SKM-1 (cell line): Measurements from ENCODE around the gene ARHGAP32.
"Not testable (repeated sequence)": the region's sequence is repeated elsewhere in the genome, so short reads cannot be mapped to it uniquely, and the experiment has no call there.

Source experiments
- DNase-seq: peaks from one replicate; lab custom pipeline; 2025; ENCODE audit not compliant: unreplicated experiment; lab: John Stamatoyannopoulos, UW

ARHGAP32 gene

DNA sequence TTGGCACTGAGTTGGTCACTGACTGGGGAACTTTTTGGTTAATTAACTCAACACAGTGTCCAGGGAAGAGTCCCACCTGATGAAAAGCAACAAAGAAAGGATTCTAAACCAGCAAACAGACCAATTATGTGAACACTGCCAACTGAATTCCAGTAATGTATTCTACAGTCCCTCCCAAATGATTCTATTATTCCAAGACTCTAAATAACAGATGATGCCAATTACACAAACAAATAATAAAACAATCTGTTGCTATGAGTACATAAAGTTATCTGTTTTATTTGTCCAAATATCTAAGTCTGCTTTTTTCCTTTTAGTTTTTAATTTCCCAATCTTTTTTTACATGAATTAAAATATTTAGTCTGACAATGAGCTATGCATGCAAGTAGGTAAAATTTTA is 151.2 kb downstream of the ARHGAP32 start:
- no peak for DNase-seq

DNA sequence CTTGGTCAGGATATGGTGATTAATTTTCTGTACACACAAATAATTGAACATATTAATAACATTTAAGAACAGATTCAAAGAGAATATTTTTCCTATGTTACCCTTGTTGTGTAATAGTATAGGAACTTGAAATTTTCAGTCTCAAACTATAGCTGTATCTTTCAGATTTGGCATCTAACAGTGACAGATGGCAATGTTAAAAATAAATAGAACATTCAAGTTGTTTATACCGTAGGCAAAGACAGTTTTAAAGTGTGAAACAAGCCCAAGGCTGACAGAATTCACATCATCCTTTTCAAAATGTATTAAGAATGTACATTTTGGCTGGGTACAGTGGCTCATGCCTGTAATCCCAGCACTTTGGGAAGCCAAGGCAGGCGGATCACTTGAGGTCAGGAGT is 156.9 kb downstream of the ARHGAP32 start:
- no peak for DNase-seq

DNA sequence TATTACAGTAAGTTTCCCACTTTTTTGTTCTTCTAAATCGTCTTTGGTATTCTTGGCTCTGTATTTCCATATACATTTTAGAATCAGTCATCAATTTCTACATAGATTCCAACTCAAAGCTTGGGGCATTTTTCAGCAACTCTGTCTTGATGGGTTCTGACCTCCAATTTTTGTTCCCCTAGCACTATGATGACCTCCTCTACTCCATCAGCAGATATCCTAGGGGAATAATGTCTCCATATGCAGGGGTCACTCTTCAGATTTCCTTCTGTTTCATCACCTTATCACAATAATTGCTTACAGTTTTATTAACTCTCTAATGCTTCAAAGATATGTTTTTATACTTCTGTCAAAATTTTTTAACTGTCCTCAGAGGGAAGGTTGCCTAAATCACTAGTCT is 158.1 kb downstream of the ARHGAP32 start:
- no peak for DNase-seq

DNA sequence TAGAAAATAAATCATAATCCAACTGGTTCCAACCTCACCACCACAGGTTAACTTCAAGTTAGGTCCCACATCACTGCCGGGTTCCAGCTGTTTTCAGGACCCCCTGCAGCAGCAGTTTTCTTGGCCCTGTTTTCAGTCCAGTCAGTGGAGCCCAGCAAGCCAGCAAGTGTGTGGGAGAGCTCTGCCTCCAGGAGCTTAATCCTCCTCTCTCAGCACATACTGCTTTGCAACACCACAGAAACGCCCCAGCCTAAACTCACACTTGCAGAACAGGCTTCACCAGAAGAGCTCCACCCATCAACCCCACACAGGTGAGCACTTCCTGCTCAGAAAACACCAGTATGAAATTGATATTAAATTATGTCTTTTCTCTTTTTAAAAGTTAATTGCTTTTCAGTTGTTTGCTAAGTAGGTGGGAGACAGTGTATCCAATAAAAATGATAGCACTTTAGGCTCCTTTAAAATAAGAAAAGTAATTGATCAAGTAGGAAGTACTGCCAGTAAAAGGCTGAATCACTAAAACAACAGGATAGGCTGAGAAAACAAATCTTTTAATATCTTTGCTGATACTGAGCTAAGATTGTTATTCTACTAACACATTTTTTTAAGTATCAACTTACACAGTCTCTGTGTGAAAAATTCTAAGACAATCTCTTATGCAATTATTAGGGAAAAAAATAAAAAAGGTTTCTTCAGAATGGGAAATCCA is 168.0 kb downstream of the ARHGAP32 start:
- DNase-seq, result no peak

DNA sequence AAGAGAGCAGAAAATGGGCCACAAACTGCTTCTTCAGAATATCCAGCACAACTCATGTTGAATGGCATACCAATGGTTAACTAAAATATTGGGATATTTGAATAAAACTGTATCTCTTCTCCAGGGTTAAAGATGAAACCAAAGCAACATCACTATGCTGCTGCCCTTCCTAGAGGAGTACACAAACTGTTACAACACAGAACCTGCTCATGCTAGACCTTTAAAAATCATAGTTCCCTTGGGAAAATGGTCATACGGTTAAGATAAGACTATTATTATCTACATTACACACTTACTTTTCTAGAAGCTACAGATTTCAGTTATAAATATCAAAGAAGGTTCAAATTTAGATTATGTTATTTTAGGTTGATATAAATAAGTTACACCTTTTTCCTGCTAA is 170.8 kb downstream of the ARHGAP32 start:
- DNase-seq, result no peak

DNA sequence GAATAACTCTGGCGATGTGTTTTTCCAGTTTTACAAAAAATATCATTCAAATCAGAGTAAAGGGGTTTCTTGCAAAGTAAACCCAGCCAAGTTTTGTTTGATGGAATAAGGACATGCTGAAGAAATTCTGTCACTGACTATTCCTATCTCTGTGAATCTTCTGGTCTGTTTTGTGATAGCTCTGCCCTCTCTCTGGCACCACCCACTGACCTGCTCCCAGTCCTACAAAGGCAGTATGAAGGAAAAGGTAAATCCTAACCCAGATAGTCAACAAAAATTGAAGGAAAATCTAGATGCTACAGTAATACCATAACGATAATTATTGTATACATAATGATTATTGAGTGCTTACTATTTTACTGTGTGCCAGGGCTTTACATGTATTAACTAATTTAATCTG is 173.1 kb downstream of the ARHGAP32 start:
- DNase-seq, result no peak

DNA sequence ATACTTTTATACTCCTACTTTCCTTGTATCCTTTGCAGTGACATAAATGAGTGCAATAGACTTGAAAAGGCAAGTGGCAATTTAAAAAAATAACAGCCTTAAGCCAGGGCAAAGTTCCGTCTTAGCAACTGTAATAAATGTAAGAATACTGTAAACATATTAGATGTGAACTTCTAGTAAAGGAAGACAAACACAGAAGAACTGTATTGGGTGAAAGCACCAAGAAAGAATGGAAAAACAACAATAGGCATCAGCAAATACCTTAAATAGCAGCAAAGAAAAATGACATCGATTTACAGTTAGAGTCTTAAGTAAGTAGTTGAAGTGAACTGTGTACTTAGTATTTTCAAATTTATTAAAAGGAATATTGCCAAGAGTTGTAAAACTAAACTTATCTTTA is 174.0 kb downstream of the ARHGAP32 start:
- no peak for DNase-seq

DNA sequence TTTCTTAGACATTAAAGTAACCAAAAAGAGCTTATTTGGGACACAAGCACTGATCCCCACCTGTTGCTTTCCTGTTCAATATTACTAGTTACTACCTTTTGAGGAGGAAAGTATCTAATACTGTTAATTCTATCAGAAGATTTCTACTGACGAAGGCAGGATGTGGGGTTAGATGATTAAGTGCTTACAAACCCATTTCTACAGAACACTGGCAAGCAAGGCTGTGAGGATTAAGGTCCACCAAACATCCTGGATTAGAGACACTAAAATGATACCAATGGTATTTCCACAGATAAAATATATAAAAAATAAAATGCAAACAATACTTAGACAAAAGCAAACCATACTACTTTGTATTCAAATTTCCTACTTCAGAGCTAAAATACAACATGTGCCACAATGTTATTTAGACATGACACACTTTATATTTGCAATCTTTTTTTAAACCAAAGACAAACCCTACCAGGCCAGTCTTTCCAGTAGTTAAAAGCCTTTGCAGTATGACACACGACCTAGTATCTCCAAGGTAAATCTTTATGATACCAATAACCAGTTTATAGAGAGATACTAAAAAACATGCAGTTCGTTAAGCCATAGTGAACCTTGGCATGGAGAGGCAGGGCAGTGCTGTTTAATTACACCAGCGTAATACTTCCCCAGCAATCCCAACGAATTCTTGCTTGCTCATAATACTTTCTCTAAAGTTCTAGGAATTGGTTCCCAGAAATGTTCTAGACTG is 178.2 kb downstream of the ARHGAP32 start:
- no peak for DNase-seq

DNA sequence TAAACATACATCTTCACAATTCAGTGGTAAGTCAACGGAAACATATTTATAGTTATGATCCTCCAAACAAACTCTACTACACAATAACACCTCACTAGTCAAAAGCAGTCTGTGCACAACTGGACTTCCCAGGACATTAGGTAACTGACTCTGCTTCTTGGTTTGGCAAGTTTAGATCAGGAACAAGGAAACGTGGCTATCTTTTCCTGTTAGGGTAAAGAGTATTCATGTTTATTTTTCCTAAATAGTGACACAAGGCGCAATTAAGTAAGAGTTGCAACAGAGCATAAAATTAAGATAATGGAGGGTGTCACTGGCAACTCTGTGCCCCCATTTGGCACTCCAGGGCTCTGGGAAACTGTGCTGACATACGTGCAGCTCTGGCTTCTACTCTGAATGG is 179.2 kb downstream of the ARHGAP32 start:
- DNase-seq, result no peak

DNA sequence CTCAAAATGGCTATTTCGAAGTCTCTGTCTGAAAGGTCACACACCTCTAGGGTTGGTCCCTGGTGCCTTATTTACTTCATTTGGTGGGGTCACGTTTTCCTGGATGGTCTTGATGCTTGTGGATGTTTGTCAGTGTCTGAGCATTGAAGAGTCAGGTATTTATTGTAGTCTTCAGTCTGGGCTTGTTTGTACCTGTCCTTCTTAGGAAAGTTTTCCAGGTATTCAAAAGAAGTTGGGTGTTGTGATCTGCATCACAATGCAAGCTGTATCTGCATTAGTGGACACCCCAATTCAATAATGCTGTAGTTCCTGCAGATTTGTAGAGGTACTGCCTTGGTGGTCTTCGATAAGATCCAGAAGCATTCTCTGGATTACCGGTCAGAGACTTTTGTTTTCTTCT is 186.0 kb downstream of the ARHGAP32 start:
- no peak for DNase-seq

DNA sequence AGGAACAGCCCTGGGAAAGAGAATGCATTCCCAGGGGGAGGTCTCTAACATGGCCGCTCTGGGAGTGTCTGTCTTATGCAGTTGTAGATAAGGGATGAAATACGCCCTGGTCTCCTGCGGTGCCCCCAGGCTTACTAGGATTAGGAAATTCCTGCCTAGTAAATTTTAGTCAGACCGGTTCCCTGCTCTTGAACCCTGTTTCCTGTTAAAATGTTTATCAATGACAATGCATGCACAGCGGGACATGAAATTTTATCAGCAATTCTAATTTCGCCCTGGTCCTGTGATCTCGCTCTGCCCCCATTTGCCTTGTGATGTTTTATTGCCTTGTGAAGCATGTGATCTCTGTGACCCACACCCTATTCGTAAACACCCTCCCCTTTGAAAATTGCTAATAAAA is 193.0 kb downstream of the ARHGAP32 start:
- DNase-seq, result not testable (repeated sequence)

DNA sequence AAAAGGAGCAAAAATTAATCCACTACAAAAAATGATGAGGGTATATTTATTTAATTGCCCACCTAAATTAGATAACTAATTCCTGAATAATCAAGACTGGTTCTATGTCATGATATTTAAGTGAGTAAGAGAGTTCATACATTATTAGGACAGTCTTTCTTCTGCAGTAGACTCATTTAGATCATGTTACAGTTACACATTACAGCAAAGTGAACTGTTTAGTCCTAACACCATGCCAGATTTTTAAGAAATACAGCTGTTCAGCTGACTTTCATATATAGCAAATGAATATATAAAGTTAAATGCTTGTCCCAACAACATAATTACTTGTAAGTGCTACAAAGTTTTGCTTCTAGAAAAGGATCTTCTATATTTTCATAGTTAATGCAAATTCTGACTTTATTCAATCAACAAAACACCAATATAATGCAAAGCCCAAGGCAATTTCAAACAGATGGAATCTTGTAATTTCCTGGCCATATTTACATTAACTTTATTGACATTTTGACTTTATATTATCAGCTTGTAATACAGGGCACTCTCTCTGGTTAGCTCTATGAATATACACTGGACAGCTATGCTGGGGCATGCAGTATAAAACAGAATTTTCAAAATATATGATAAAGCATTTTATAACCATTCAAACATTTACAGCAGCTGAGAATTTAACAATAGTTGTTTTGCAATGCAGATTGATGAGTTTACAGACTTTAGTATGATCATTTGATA is 203.7 kb downstream of the ARHGAP32 start:
- DNase-seq, result no peak

DNA sequence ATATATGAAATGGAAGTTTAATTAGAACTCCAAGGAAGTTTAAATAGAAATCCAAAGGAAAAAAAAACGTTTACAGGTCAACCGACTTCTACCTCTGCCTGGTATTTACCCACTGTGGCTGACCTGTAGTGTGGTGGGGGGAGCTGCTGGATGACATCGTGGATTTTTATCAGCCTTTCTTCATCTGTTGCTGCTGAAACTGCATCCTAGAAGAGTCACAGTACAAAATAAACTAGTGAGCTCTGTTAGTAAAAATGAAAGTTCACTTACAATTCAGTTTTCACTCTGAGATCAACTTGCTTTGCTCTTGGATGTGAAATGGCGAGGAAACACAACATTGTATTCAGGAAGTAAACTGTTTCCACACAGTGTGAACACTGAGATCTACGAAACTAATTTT is 206.2 kb downstream of the ARHGAP32 start:
- DNase-seq, result no peak

DNA sequence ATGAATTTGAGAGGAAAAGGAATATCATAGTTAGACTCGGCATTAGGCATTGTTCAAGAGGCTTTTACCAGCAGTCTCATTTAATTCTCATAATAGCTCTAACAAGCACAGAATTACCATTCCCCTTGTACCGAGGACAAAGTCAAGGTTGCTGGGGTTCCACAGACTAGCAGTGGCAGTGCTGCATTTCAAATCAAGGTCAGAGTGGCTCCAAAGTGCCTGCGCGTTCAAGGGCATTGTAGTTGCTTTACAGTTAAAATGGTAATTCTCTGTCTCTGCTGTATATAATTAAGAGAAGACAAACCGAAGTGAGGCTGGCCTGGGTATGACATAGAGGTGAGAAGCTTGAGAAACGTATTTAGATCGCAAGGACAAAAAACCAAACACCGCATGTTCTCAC is 209.1 kb downstream of the ARHGAP32 start:
- no peak for DNase-seq

DNA sequence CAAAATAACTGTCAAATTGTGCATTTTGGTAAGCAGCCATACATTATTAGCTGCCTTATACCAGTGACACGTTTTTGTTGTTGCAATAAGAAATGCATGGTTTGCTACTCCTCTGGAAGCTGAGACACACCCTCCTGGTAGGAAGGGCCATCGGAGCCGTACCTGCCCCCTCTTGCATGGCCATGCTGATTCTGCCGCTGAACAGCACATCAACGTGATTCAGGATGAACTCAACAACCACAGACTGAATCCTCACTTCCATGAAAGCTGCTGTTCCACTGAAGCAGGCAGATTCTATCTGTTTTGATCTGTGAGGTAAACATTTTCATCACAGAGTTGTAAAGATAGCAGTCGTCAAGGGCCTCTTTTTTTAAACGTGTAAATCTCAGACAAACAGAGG is 210.9 kb downstream of the ARHGAP32 start:
- no peak for DNase-seq

DNA sequence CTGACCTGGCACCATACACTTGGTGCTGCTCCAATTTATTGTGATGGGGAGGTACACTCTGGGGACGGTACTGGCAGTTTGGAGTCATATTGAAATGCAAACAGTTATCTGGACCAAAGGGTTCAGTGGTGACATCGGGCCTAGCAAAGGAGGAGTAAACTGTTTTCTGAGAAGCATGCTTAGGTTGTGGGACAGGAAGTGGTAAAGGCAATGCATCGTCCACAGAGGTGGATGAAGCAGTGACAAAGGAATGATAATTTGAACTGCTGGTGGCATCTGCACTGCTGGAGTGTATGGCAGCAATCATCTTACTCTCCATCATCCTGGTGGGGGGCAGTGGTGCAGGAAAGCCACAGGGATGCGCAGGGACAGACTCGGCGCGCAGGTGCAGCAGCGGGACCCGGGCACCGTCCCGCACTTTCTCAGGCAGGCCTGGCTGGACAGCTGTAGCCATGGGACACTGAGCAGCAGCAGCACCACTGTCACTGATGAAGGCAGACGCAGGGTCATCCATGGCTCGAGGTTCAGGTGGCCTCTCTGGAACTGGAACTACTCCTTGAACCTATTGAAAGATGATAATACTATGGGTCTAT is 221.4 kb downstream of the ARHGAP32 start:
- no peak for DNase-seq

DNA sequence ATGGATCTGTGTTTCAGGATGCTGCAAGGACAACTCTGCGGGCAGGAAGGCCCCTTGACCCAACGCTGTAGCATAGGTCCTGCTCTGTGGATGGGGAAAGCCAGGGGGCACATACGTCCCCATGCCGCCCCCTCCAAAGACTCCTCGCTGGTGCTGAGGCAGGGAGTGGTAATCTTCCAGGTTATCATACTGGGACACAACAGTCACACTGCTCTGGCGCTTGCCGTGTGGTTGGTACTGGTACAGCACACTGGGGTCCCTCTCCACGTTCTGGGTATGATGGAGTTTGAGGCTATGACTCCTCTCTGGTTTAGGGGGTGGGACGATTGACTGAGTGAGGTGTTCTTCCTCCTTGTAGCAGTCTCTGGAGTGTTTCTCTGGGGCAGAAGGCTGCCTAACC is 223.2 kb downstream of the ARHGAP32 start:
- no peak for DNase-seq

DNA sequence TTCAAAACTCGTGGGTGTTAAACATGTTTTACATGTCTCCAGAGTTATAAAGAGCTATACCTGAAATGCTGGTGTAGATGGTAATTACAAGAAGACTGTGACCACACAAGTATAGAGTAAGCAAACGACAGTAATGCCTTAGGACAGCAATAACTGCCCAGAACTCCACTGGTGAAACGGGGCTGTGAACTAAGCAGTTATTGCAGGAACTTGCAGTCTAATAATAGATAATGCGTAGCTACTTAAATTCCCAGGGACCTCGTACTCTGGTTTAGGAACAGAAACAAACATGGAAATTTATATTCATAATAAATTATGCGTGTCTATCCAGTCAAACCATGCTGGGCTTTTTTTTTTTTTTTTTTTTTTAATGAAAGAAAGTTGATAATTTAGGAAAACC is 224.5 kb downstream of the ARHGAP32 start:
- DNase-seq, result no peak

DNA sequence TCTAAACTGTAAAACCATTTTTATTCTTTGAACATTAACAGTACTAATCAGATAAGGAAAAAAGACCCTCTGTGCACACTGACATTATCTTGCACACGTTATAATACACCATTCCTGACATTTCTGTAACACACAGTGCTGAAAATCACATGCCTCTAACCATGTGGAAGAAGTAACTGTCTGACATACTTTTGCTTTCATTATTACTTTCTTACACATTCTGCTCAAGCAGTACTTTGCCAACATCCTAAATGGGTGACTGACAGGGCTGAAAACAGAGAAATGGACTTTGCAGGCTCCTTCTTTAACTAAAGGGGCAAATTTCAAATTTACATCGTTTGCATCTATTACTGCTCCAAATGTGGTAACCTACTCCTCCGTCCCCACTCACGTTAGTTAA is 226.6 kb downstream of the ARHGAP32 start:
- DNase-seq, result no peak

DNA sequence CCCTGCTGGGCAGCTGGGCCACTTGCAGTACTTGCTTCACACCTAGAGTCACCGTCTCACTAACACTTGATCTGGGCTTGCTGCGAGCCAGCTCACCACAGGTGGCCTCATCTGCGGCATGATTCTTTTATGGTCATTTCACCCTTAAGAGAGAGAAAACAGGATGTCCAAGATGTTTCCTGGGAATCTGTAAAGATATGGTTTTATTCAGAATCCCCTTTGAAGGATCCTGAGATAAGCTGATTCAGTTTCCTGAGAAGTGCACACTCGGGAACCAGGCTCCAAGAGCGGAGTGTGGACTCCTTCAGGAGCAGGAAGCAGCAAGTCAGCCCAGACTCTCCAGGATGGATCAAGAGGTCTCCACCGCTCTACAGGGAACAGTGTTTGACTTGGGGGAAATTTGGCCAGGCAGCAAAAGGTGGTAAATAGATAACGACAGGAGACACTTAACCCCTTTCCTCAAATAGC is 227.6 kb downstream of the ARHGAP32 start:
- no peak for DNase-seq

DNA sequence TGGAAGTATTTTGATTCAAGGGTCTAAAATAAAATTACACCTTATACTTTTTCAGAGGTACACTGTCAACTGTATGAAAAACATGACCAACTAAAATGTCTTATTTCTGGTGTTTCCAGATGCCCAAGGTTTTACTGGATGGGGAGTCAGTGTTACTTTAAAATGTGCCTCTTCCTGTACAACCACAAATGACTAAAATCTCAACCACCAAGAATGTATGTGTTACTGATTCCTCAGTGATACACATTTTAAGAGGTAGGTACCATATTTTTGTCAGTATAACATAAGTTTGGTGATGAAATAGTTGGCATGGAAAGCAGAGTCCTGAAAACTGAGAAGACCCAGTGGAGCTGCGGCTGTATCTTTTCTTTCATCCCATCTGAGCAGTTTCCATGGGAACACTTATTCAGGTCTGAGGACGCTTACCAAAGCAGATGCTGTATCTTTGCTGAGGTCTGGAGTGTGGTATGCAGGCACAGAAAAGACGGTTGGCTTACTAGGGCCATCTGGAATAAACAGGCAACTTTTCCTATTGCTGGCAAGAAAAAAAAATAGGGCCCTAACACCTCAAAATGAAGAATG is 228.3 kb downstream of the ARHGAP32 start:
- DNase-seq, result no peak
